ENCODE data around the gene SKI.

The SKI gene

DNA sequence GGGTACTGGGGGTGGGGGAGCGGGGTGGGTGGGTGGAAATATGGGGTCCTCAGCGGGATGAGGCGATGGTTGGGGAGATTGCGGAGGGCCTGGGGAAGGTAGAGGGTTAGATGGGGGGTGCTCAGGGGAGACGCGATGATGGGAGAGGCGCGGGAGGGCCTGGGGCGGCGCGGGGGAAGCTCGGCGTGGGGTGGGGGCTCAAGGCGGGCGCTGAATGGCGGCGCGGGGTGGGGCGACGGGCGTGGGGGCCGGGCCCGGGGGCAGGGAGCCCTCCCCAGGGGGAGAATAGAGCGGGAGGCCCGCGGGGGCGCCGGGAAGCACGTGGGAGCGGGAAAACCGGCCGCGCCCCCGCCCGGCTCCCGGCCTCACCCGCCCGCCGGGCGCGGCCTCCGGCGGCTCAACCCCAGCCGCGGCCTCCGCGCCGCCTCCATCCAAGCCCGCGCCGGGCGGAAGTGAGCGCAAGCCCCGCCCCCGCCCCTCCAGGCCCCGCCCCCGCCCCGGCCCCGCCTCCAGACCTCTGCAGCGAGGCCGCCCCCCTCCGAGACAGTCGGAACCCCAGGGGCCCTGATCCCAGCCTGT is 33.7 kb upstream of the SKI start, which contains the start of gene FAAP20:
TSS of gene FAAP20 (minus strand) at position 454 of the 579 bp plus-strand sequence. CDS start at position 431, 23 bp downstream.
- peak; percentile 70 for DNase-seq (ENCODE audit: low spot score)

DNA sequence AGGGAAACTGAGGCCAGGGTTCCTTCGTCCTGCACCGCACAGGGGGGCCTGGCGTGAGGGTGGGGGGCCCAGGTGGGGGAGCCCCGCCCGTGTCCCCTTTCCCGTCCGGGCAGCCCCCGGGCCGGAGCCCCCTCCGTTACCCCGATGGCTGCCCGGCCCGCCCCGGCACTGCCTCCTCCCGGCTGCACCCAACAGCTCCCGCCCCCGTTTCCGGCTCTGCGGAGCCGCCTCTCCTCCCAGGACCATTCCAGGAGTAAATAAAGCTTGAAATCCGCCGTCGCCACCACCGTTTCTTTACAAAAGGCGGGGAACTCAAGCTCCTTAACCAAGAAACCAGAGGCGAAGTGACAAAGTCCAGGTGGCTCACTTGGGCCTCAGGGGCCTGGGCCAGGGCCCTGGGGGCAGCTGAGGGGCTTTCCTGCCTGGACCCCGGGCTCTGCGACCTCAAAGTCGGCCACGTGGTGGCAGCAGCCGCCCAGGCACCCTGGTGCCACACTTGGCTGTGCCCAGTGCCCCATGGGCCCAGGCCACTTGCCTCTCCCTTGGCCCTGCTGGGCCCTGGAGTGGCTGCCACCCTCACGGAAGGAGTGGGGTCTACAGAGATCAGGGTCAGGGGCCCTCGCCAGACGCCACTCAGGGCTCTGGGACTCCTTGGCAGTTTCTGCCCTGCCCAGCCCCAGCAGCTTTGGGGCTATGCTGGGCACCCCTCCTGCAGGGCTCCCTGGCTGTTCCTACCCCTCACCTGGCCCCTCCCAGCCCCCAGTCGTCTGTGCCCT is 33.0 kb upstream of the SKI start:
- peak; percentile 86 for DNase-seq (ENCODE audit: low spot score)

DNA sequence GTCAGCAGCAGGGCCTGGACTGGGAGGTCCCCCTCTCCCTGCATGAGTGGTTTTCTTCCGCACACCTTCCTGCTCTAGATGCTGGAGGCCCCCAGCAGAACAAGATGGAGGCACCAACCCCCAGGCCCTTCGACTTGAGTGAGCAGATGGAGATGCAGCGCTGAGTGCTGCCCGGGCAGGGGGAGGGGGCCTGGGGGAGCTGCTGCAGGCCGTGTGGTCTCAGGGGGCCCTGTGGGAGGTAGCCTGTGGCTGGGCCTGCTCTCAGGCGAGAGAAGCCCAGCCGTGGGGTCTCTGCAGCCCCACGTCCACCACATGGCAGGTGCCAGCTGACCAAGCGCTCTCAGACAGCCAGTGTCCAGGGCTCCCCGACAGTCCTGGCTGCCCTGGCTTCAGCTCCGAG is 32.3 kb upstream of the SKI start:
- no peak for DNase-seq (ENCODE audit: low spot score)

DNA sequence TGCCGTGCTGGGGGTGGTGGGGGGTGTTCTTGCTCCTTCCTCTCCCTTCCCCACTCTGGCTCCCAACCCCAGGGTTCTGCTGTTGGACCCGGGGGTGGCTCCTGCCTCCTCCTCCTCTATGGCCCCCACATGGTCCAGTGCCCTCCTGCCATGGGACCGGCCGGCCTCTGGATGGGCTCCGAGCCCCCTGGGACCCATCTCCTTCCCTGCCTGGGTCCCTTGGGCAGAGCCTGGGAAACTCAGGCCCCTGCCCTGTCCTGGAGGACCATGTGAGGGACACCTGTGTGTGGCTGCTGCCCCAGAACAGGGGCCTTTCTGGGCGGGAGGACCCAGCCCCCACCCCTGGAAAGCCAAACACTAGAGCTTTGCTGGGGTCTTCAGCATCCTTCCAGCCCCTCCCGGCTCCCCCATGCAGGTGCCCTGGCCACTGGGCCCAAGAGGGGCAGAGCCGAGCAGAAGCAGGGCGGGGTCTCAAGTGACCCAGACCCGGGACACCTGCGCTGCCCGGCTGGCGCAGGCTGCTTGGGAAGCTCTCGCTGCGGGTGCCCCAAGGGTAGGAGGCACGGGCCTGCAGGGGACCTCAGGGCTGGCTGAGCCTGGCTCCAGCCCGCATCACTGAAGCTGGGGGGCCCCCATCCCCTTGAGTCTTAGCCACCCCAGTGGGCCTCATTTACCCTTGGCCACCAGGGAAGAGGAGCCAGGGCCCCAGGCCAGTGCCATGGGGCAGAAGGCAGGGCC is 31.0 kb upstream of the SKI start:
- no peak for DNase-seq (ENCODE audit: low spot score)

DNA sequence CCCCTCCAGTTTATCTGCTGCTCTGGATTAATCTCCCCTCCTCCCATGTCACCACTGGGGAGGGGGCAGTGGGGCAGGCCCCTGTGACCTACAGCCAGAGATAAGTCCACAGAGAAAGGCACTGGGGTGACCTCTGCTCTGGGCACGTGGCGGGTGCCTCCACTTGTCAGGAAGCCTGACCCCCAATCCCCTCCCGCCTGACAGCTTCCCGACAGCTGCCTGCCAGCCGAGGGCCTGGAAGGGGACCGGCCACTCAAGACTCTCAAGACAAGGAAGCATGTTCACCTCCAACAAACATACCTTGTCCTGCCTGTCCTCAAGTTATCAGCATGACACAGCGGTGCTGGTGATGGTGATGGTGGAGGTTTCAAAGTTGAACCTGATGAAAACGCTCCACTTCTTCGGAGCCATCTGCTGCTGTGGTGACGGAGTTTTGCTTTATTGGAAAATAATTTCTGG is 30.4 kb upstream of the SKI start:
- DNase-seq (ENCODE audit: low spot score), result no peak

DNA sequence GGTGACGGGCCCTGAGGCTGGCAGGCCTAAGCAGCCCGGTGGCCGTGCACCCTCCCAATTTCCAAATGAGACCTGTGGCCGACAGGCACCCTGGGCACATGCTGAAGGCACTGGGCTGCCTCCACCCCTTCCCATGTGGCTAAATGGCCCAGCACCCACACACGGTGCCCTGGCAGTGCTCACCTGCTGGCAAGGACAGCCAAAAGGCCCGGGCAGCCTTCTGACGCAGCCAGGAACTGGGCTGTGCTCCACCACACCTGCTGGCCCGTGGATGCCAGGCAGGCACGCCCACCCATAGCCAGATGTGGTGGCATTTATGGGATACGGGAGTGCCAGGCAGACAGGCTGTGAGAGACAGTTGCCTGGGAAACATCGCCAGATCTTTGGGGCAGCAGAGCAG is 29.5 kb upstream of the SKI start:
- DNase-seq (ENCODE audit: low spot score), result no peak

DNA sequence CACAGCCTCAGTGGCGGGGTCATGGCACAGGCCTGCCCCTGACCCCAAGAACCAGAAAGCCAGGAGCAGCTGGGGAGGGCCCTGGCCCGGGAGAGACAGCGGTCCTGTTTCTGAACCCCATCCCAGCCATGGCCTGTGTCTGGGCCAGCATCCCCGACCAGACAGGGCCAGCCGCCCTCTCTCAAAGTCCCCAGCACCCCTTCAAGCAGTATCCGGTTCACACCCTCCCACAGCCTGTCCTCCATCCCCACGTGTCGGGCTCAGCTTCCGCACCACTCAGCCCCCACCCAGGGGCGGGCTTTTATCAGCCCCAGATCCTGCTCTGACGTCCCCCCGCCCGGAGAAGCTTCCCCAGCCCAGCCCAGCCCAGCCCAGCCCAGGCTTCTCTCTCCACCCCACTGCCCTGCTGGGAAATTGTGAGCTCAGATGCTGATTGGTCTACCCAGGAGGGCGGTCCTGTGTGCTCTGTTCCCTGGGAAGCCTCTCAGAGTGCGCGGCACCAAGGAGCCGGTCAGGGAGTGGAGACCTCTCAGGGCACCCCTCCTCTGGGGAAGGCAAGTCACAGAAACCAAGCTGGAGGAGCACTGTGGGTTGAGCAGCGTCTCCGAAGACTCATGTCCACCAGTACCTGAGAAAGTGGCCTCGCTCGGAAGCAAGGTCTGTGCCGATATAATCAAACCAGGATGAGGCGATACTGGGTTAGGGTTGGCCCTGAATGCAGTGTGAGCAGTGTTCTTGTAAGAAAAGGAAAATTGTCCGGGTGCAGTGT is 28.9 kb upstream of the SKI start:
- peak; percentile 88 for DNase-seq (ENCODE audit: low spot score)

DNA sequence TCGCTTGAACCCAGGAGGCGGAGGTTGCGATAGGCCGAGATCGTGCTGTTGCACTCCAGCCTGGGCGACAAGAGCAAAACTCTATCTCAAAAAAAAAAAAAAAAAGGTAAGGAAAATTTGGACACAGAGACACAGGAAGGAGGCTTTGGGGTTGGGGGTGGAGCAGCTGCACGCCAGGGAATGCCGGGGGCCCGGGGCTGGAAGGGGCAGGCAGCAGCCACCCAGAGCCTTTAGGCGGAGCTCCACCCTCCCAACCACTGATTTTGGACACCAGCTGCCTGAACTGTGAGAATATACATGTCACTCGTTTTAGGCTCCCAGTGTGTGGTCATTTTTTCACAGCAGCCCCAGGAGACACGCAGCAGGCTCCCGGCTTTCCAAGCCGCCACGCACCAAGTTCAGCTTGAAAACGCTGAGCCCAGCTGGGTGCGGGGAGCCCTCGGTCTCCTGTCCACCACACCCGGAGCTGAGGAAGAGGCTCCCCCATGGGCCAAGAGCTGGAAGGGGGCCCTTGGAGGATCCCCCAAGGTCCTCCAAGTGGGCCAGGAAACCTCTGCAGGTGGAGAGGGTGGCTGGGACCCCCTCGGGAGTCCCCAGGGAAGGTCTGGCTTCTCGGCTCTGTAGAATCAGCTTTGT is 27.7 kb upstream of the SKI start:
- DNase-seq (ENCODE audit: low spot score), result no peak

DNA sequence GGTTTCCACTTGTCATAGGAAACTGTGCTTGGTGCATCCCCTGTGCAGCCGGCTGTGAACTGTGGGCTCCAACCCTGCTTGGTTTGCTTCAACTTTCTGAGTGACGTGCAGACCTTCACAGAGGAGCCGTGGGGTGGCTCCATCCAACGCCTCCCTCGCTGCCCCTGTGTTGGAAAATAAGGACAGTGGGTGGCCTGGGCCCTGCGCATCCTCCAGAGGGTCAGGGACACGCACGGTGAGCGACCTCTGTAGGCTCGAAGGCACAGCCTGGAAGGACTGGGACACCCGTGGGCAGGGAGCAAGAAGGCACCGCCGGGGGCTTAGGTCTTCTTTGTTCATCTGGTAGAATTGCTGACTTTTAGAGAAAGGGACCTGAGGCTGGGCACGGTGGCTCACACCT is 27.1 kb upstream of the SKI start:
- no peak for DNase-seq (ENCODE audit: low spot score)

DNA sequence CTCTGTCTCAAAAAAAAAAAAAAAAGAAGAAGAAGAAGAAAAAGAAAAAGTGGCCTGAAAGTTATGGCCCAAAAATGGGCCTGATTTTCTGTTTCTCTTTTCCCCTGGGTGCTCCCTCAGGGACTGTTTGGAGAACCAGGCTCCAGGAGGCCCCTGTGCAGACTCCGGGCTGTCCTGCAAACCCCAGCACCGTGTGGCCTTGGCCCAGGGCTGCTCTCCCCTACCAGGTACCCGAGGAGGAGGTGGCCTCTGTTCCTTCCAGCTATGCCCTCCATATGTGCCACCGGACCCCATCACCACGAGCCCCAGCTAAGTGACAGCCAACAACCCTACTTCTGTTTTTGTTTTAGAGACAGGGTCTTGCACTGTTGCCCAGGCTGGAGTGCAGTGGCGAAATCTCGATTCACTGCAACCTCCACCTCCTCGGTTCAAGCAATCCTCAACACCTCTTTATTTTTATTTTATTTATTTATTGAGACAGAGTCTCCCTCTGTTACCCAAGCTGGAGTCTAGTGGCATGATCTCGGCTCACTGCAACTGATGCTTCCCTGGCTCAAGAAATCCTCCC is 26.0 kb upstream of the SKI start:
- DNase-seq (ENCODE audit: low spot score), result no peak

DNA sequence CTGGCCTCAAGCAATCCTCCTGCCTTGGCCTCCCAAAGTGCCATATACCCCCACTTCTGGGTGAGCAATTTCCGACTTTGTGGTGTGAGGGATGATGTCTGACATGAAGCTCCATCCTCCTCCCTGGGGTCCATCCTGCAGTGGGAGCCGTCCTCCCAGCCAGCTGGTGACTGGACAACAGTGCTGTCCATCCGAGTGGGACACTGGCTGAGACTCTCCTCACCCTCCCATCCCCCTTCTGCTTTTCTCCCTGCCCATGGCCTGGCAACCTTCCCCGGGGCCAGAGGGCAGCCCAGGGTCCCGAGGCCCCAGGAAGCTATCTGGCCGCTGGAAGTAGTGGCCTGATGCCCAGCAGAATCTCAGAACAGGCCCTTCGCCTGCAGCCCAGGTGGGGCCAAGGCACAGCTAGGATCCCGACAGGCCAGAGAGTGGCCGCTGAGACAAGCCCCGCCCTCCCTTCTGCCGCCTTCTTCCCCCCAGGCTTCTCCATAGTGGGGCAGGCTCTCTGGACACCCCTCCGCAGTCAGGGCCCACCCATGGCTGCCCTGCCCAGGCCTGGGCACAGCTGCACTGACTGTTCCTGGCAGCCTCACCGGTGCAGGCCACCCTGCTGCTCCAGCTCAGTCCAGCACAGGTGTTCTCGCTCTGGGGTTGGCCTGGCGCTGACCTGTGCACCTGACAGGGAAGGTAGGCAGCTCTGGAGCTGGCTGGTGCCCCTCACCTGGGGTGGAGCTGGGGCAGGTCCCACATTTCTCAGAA is 25.1 kb upstream of the SKI start:
- DNase-seq (ENCODE audit: low spot score), result no peak

DNA sequence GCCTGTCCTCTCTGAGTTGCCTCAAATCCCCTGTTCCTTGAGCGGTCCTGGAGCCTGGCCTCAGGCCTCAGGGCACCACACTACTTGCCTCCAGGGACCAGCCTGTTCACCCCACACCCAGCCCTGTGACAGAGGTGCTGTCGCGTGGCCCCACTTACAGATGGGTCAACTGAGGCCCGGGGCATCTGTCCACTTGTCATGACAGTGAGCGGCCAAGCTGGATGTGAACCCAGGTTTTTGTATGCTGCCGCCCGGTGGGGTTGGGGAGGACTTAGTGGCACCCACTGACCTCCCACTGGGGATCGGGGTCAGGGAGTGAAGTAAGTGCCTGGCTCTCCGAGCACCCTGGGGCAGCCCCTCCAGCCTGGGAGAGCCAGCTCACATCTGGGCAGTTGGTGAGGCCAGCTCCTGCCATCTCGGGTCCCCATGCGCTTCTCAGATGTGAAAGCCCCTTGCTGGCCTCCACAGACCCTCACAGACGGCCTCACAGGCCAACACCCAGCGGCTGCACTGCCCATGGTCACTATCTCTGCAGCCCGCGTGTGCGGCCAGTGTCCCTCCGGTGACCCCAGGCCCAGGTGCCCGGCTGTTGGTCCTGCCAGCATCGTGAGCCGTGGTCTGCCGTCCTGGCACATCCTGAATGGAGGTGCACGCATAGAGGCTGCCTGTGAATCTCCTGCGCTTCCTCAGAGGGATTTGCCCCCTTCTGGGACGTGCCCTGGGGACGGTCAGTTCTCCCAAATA is 24.3 kb upstream of the SKI start:
- no peak for DNase-seq (ENCODE audit: low spot score)

DNA sequence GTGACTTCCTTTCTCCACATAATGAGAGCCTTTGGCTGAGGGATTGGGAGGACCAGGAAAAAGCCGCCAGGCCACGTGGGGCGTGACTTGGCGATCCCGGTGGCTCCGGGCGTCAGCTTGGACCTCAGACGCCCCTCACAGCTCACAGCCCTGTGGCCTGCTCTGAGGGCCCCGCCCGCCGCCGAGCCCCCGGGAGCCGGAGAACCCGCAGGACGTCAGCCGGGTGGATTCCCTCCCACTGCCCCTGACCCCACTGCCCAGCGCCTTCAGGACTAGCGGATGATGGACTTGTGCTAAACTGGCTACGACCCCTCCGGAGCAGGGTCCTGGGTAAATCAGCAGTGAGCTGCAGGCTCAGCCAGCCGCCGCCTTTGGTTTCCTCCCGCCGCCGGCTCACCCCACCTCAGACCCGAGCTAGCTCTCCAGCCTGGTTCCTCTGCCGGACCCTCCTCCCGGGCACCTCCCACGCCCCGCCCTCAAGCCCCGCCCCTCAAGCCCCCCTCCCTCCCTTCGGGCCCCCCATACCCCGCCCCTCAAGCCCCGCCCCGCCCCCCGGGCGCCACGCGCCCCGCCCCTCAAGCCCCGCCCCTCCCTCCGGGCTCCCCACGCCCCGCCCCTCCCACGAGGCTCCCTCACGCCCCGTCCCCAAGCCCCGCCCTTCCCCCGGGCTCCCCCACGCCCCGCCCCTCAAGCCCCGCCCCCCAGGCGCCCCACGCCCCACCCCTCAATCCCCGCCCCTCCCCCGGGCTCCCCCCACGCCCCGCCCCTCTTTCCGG is 23.5 kb upstream of the SKI start:
- DNase-seq (ENCODE audit: low spot score), result peak; percentile 87

DNA sequence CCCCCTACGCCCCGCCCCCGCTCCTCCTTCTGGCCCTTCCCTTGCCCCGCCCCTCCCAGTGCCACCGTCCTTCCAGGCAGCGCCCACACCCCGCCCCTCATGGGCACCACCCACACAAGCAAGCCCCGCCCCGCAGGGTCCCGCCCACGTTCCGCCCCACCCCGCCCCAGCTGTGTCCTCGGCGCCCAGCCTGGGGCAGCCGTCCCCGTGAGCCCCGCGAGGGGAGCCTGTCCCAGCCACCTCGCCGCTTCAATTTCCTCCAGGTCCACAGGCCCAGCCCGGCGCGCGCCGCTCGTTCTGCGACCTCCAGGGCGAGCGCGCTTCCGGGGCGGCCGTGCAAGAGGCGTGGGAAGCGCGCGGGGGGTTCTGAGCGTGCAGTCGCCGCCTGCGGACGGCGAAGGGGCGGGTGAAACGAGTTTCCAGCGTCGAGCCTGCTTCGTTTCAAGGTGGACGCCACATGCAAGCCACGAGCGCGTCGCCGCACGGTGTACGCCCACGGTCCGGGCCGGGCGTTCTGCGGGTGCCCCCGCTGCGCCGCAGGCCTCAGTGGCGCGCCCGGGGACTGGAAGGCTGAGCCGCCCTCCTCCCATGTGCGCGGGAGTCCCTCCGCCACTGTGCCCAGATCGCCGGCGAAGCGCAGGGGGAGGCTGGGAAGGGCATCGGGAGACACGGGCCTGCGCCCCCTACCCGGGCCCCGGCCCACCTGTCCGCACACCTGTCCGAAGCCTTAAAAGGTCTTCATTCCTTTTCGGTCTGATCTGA is 22.7 kb upstream of the SKI start:
- DNase-seq (ENCODE audit: low spot score), result peak; percentile 98

DNA sequence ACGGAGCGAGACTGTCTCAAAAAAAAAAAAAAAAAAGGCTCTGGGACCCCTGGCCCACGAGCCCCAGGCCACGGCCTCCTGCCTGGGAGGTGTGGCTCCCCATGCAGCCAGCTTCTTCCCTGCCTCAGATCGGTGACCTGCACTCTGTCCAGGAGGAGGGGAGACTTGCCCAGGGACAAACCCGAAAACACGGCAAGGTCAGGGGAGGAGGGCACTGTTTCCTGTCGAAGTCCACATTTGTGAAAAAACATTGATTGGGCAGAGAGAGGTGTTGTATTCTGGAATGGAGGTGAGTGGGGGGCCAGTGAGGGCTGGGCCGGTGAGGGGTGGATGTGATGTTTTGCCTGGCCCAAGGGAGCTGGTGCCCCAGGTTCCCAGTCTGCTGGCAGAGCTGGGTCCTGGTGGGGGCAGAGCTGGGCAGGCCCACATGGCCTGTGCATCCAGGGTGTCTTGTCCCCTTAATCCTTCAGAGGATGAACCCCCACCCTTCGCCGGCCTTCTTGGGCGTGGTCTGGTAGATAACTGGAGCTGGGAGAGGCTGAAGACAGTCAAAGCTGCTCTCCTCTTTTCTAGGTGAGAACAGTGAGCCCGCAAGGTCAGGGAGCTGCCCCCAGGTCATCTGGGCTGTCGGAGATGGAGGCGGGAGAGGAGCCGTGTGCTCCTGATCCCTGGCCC is 21.2 kb upstream of the SKI start:
- DNase-seq (ENCODE audit: low spot score), result no peak

DNA sequence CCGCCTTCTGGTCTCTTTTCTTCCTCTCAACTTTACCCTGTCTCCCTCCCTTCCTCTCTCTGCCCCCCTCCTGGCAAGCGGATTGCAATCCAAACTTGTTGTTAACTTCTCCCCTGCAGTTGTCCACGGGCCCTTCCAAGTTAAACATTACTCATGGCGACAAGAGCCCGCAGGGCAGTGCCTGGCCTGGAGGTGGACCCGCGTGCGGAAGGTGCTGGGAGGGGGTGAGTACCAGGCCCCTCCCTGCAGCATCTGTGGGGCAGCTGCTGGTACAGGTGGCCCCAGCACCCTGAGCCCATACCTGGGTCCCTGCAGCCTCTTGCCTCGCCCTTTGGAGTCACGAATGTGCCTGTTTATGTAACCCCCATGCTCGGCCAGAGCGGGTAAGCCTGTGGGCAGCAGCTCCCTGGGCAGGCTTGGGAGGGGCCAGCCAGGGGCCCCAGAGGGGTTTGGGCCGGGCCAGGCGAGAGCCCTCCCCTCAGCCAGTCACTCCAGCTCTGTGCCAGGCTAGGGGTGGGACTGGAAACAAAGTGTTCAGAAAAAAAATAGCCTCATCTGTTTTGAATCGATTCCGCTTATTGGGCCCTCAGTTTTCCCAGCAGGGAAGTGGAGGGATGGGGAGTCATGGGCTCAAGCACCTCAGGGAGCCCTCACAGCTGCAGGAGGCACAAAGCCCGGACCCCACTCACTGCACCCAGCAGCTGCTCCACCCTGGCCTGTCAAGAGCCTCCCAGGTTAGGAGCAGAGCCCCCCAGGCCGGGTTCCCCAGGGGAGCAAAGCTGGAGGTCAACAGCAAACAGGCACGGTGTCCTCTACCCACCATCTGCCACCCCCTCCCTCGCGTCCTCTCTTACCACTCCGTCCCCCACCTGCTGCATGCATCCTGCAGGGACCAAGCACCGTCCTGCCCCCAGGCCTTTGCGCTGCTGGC is 19.5 kb upstream of the SKI start:
- no peak for DNase-seq (ENCODE audit: low spot score)

Measured in Ammon's horn (tissue), 1 donor.